Medulla oblongata (tissue), 1 donor: Measurements from ENCODE around the gene RANGAP1.
A peak's percentile ranks its signal among the peaks of the same experiment; 100 is the strongest.
"Not testable (repeated sequence)": the region's sequence is repeated elsewhere in the genome, so short reads cannot be mapped to it uniquely, and the experiment has no call there.

Source experiments
- DNase-seq: peaks from one replicate; pipeline ENCODE4 v3.0.0-alpha.2; 2015; ENCODE audit errors: extremely low spot score

RANGAP1 gene

DNA sequence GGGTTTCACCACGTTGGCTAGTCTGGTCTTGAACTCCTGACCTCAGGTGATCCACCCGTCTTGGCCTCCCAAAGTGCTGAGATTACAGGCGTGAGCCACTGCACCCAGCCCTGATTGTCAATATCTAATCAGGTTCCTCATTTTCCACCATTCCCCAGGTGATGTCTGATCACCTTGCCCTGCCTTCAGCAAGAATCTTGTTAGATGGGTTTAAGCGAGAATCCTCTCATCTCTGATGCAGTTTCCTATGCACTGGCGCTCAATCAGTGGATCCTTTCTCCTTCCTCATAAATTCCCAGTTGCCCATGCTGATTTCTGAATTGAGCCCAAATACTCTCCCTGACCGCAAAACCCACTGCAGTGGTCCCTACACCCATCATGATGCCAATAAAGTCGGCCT is 14.7 kb upstream of the RANGAP1 start:
- DNase-seq: no peak

DNA sequence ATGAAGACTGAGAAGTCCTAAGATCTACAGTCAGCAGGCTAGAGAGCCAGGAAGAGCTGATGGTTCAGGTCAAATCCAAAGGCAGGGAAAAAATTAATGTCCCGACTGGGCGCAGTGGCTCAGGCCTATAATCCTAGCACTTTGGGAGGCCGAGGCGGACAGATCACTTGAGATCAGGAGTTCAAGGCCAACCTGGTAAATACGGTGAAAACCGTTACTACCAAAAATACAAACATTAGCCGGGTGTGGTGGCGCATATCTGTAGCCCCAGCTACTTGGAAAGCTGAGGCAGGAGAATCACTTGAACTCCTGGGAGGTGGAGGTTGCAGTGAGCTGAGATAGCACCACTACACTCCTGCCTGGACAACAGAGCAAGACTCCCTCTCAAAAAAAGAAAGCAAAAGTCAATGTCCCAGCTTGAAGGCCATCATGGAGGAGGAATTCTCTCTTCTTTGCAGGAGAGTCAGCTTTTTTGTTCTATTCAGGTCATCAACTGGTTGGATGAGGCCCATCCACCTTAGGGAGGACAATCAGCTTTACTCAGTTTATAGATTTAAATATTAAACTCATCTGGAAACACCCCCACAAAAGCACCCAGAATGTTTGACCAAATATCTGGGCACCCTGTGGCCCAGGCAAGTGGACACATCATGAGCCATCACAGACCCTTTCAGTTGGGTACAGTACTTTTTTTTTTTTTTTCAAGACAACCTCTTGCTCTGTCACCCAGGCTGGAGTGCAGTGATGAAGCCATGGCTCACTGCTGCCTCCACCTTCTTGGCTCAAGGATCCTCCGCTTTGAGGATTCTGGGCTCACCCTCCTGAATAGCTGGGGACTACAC is 11.1 kb upstream of the RANGAP1 start:
- DNase-seq: no peak

DNA sequence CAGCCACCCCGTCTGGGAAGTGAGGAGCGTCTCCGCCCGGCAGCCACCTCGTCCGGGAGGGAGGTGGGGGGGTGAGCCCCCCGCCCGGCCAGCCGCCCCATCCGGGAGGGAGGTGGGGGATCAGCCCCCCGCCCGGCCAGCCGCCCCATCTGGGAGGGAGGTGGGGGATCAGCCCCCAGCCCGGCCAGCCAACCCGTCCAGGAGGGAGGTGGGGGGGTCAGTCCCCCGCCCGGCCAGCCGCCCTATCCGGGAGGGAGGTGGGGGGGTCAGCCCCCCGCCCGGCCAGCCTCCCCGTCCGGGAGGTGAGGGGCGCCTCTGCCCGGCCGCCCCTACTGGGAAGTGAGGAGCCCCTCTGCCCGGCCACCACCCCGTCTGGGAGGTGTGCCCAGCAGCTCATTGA is 8.8 kb upstream of the RANGAP1 start:
- not testable (repeated sequence) for DNase-seq

DNA sequence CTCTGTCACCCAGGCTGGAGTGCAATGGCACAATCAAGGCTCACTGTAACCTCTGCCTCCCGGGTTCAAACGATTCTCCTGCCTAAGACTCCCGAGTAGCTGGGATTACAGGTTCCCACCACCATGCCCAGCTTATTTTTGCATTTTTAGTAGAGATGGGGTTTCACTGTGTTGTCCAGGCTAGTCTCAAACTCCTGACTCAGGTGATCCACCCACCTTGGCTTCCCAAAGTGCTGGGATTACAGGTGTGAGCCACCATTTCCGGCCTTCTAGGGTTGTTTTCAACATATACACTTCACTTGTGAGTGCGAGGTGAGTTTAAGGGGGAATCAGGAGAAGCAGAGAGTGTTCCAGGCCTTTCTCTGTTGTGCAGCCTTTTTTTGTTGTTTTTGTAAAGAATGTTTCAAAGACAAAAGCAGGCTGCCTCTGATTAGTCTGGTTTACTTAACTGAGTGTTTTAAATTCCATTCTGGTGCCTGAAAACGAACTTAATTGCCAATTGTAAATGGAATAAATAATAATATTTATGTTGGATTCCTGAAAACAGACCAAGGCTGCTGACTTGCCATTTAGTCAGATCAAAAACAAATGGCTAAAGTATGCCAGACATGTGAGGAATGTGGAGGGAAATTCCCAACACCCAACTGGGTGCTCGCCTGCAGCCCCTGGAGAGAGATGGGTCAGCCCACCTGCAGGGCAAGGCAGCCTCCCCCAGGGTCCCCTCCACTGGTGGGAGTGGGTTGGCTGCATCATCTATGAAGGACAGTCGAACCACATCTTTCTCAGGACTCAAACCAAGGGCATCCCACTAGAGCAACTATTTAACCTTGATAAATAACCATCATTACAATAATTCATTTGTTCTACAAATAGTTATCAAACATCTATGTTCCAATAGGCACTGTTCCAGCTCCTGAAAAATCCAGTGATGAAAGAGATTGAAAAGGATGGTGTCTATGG is 4.6 kb upstream of the RANGAP1 start:
- no peak for DNase-seq

DNA sequence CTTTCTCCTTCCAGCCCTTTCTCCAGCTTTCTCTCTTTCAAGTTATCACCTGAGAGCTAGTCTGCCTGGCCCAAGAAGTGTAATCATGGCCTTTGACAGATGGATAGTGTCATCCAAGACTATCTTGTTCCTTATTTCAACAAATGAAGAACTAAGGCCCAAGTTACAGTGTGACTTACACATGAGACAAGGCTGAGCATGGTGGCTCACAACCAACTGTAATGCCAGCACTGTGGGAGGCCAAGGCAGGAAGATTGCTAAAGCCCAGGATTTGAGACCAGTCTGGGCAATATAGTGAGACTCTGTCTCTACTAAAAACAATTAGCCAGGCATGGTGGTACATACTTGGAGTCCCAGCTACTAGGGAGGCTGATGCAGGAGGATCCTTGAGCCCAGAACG is 3.7 kb upstream of the RANGAP1 start:
- no peak for DNase-seq

DNA sequence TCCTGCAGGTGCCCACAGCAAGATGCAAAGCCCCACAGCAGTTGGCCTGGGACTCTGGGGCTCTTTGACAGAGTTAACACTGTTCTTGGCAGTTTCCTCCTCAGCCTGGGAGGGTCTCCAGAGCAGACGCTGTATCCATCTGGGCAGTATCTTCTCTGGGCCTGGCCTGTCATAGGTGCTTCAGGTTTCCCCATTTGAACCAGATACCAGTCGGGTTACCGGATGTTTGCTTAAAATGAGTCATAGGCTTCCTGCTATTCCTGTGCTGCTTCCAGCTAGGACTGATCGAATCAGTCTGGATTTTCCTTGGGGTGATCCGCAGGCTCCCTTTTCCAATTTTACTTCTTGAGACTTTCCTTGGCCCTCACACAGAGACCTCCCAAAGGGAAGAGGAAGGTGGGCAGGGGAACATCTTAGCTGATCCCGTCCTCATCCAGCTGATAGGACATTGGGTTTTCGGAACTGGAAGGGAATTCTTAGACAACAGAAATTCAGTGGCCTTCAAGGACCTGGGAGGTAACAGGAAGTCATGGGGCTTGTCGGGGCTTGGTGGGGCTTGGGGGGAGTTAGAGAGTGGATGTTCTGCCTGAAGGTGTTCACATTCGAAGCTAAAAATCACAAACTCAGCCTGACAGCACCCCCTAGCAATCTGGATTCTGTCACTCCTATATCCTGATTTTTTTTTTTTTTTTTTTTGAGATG is 2.4 kb upstream of the RANGAP1 start:
- DNase-seq: no peak

DNA sequence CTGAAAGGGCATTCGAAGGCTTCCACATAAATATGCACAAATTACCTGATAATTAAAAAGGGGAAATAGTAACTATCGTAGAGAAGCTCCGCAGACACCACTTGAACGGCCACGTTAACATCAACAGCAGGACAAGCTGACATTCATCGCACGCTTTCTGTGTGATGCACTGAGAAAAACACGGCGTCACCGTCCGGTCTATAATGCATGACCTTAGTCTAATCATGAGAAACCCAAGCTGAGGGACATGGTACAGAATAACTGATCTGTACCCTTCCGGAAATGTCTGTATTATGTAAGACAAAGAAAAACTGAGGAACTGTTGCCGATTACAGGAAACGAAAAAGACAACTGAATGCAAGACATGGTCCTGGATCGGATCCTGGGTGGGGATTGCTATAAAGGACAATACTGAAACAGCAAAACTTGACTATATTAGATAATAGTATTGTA is 678 bp upstream of the RANGAP1 start:
- peak; percentile 73 for DNase-seq

DNA sequence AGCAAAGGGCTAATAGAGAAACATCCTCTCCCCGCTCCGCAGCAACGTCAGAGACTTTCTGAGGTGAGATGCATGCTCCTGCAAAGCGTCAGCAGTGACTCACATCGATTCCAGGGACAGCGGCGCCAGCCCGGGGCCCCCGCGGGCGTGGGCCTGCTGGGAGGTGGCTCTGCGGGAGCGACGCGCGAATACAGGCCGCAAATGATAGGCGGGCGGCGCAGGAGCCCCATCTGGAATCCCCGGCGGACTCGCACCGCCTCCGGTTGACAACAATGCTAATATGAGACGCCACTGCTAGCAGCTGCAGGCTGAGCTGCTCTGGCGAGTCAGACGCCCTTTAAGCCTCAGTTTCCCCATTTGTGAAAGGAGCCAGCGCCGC is 557 bp downstream of the RANGAP1 start:
- no peak for DNase-seq

DNA sequence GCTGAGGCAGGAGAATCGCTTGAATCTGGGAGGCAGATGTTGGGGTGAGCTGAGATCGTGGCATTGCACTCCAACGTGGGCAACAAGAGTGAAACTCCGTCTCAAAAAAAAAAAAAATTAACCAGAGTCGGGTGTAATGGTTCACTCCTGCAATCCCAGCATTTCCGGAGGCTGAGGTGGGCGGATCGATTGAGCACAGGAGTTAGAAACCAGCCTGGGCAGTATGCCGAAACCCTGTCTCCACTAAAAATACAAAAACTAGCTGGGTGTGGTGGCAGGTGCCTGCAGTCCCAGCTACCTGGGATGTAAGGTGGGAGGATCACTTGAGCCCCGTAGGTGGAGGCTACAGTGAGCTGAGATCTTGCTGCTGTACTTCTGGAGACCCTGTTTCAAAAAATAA is 1.5 kb downstream of the RANGAP1 start:
- DNase-seq: no peak

DNA sequence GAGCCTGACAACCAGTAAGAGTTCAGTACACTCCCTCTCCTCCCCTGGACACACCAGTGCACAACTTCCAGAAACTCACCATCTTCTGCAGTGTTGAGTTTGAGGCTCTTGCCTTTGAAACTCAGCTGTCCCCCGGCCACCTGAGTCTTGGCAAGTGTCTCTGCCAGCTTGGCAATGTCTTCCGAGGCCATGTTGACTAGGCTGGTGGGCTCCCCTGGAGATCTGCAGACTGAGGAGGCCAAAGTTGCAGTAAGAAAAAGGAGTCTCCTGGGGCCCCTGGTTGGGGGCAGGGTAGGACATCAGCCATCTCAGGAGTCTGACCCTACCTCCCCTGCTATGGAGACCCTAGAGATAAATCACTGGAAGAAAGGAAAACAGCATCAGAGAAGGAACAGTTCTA is 5.1 kb downstream of the RANGAP1 start:
- DNase-seq: no peak

DNA sequence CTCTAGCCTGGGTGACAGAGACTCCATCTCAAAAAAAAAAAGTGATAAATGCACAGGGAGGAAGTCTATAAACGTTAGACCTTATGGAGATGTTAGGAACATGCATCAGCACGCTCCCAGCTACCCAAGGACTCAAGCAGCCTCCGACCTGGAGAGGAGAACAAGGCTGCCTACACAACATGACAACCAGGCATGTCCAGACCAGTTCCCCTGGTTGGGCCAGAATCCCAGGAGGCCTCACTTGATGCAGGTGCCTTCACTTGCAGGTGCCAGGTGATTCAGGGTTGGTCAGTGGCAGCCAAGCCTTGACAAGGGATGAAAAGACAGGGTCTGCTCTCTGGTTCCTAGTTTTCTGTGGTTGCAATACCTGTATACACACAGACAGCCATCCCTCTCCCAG is 5.9 kb downstream of the RANGAP1 start:
- no peak for DNase-seq

DNA sequence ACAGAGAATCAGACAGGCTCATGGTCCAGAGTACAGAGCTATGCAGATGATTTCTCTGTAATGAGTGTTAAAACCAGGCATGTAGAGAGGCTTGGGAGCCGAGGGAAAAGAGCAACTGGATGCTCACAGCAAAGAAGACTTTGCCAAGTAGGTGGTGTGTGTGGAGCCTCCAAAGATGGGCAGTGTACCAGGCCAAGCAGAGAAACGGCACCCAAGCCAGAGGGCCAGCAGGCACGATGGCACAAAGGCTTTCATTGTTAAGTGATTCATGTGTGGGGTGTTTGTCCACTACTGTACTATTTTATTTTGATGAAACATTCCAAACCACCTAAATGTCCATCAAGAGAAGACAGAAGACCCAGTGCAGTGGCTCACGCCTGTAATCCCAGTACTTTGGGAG is 11.1 kb downstream of the RANGAP1 start:
- peak; percentile 84 for DNase-seq

DNA sequence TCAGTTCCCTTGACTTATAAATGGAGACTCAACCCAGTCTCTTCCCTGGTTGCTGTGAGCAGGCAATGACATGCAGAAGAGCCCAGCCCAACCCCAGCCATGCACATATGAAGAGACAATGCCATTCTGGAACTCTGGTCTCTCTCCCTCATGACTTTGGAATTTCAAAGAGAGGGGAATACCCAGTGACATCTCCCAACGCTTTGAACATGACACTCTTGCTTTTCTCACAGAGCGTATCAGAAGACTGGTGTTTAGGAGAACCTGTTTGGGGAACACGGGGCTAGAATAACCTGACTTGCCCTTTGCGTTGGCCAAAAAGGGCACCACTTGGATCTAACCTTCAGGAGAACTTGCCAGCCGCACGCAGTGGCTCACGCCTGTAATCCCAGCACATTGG is 12.9 kb downstream of the RANGAP1 start:
- DNase-seq: no peak

DNA sequence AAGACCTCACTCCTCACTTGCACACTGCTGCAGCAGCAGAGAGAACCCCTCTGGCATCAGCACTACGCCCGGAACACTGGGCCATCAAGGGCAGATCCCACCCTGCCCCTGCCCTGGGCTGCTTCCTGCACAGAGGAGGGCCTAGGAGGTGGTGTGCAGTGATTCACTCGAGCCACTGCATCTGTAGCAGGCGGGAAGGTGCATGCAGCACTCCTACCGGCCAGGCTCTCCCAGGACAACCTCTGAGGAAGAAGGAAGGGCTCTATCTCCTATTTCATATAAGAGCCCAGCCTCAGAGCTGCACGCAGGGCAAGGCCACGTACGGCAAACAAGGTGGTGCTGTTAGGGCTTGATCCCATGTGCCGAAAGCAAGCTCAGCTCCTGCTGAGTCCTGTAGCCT is 14.2 kb downstream of the RANGAP1 start:
- no peak for DNase-seq

DNA sequence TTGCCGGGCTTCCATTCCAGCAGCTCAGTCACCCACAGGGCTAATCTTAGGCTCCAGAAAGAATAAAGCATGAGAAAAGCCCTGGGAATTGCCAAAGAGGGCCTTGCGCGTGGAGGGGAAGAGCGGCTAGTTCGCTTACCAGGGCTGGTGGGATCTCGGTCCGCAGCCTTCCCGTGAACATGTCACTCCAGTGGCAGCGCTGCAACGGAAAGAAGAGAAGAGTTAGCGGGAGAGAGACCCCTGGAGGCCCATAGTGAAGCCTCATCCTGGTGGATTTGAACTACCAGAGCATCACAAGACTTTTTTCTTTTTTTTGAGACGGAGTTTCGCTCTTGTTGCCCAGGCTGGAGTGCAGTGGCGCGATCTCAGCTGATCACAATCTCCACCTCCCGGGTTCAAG is 18.0 kb downstream of the RANGAP1 start:
- no peak for DNase-seq

DNA sequence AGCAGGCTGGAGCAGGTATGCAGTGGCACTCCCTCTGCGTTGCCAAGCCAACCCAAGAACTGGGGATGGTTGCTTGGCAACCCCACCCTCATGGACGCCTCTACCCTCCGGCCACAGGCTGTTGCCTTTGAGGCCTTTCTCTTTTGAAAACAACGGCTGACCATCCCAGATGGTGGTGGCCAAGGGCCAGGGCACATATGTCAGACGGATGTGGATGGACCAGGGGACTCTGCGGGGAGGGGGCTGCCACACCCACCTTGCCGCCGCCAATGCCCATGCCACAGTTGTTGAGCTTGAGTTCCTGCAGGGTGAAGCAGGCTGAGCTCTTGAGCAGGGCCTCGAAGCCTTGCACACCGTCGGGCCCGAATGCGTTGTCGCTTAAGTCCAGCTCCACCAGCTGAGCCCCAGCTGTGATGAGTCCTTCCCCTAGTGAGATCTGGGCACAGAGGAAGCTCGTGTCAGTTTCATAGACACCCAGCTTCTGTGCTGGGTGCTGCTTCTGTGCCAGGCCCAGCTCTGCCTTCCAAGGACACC is 21.5 kb downstream of the RANGAP1 start:
- peak; percentile 78 for DNase-seq

DNA sequence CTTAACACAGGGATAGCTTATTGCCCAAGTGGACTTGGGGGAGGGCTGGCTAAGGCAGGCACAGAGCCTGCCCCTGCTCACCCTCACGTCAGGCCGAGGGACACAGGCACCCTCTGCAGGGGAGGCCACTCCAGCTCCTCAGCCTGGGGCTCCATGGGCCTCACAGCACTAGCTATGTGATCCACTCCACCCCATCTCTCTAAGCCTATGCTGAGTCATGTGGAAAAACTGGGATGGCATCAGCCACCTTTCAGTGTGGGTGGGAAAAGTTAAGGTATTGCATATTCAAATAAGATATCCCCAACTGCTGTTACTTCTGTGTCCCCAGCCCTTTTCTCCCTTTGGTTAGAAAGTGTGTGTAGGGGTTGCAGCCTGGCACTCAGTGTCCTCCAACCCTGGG is 22.3 kb downstream of the RANGAP1 start:
- no peak for DNase-seq

DNA sequence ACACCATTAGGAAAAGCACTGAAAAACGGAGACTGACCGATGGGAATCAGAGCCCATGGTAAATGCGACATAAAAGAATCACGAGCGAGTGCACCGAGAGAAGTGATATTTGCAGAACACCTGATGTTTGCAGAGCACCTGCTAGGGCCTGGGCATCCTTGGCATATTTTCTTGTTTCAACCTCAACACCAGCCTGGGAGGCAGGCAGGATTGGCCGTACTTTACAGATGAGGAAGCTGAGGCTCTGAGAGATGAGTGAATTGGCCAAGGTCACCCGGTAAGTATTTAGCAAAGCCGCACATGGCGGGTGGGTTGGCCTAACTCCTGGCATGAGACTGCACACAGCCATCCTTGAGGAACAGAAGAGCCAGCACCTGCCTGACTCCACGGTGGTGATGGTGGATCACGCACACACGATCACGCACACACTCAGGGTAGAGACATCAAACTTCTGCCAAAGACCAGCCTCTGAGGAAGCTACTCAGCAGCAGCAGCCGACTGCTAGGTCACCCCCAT is 23.7 kb downstream of the RANGAP1 start:
- DNase-seq: no peak

DNA sequence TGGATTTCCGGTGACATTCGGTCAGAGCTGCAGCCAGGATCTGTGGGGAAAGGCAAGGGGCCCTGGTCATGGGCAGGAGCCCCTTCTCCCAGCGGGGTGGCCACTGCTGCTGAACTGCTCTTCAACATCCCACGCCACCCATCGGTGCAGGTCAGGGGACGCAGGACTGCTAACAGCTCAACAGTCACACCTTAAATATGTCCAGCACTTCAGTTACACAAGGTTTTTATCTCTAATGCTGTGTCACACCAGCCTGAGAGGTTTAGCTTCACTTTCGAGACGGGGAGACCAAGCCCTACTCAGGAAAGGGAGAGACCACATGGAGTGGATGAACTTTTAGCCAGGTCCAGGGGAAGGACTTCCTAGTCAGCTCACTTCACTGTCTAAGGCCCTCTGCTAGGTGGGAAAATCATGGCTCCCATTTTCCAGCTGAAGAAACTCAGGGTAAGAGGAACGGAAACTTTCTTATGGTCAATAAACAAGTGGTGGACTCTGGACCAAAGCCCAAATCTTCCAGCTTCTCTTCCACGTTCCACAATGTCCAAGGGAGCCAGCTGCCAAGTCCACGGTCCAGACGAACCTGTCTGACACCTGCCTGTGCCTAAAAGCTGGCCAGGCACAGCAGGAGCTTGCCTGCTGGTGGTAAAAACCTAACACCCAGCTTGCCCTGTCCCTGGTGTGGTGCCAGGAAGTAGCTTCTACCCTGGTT is 24.3 kb downstream of the RANGAP1 start:
- DNase-seq: no peak

DNA sequence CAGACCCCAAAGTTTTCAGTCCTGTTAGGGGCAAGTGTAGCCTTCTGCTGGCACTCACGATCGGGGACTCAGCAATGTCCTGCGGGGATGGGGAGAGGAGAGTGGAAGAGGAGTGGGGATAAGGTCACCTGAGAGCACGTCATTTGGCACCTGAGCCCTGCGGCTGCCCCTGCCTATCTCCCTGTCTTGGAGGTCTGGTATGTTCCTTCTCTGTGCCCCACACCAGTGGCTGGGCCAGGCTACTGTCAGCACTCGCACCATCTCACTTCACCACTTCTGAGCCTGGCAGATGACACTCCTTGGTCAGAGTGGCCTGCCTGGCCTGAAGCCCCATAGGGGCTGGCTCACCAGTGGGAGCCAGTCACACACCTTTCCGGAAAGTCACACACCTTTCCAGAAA is 25.1 kb downstream of the RANGAP1 start:
- DNase-seq: no peak

DNA sequence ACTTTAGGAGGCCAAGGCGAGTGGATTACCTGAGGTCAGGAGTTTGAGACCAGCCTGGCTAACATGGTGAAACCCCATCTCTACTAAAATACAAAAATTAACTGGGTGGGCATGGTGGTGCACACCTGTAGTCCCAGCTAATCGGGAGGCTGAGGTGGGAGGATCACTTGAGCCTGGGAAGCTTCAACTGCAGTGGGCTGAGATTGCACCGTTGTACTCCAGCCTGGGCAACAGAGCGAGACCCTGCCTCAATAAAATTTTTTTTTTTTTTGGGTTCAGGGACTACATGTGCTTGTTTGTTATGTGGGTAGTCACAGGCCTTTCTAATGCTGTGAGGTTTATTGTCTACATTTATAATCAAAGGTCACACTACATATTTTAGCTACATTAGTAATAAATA is 26.2 kb downstream of the RANGAP1 start:
- not testable (repeated sequence) for DNase-seq
